MM.1S (cell line): ENCODE data around the gene NUP50.

Source experiments
- DNase-seq: peaks from one replicate; pipeline ENCODE4 v3.0.0-alpha.2; 2015
- H2AFZ ChIP-seq: fragments of 300-600 bp; sonication (generic); 2 replicates; pipeline ENCODE4 v1.6.0; 2016; ENCODE audit warnings: antibody characterized with exemption, low read length
- H3F3A ChIP-seq: fragments of 300-600 bp; sonication (generic); 2 replicates; pipeline ENCODE4 v1.6.1; 2016; ENCODE audit warnings: mild to moderate bottlenecking, antibody characterized with exemption, low read length, moderate library complexity, mixed read lengths; ENCODE audit not compliant: insufficient read depth
- H3K27ac ChIP-seq: fragments of 300-600 bp; sonication (generic); 2 replicates; pipeline ENCODE4 v1.5.1; 2016; ENCODE audit warnings: mild to moderate bottlenecking, low read length
- H3K27me3 ChIP-seq: fragments of 300-600 bp; sonication (generic); replicated peaks from 2 replicates; pipeline ENCODE4 v1.6.0; 2016; ENCODE audit warnings: low read length; ENCODE audit not compliant: insufficient read depth
- H3K36me3 ChIP-seq: fragments of 300-600 bp; sonication (generic); replicated peaks from 2 replicates; pipeline ENCODE4 v1.6.1; 2016; ENCODE audit warnings: mild to moderate bottlenecking, low read length, mixed read lengths; ENCODE audit not compliant: insufficient read depth
- H3K4me1 ChIP-seq: fragments of 300-600 bp; sonication (generic); 2 replicates; pipeline ENCODE4 v1.6.1; 2016; ENCODE audit warnings: low read length, mixed read lengths
- H3K4me2 ChIP-seq: fragments of 300-600 bp; sonication (generic); 2 replicates; pipeline ENCODE4 v1.6.0; 2016; ENCODE audit warnings: low read depth, low read length
- H3K4me3 ChIP-seq: fragments of 300-600 bp; sonication (generic); 2 replicates; pipeline ENCODE4 v1.5.1; 2016; ENCODE audit warnings: low read length, mixed read lengths
- H3K79me2 ChIP-seq: fragments of 300-600 bp; sonication (generic); 2 replicates; pipeline ENCODE4 v1.6.1; 2016; ENCODE audit warnings: mixed run types, low read length, mixed read lengths
- H3K9ac ChIP-seq: fragments of 300-600 bp; sonication (generic); 2 replicates; pipeline ENCODE4 v1.6.1; 2016; ENCODE audit warnings: low read length, mixed read lengths
- H3K9me2 ChIP-seq: fragments of 300-600 bp; sonication (generic); replicated peaks from 2 replicates; pipeline ENCODE4 v1.6.1; 2016; ENCODE audit warnings: mild to moderate bottlenecking, low read length, mixed read lengths; ENCODE audit not compliant: insufficient read depth
- H3K9me3 ChIP-seq: fragments of 300-600 bp; sonication (generic); replicated peaks from 2 replicates; pipeline ENCODE4 v1.6.1; 2016; ENCODE audit warnings: mild to moderate bottlenecking, low read length, mixed read lengths; ENCODE audit not compliant: insufficient read depth
- H4K20me1 ChIP-seq: fragments of 300-600 bp; sonication (generic); 2 replicates; pipeline ENCODE4 v1.6.1; 2016; ENCODE audit warnings: mild to moderate bottlenecking, low read length, moderate library complexity, mixed read lengths; ENCODE audit not compliant: insufficient read depth
- EZH2 ChIP-seq: fragments of 300-600 bp; sonication (generic); optimal IDR thresholded peaks from 2 replicates; pipeline ENCODE3; 2017; ENCODE audit warnings: low read depth, mild to moderate bottlenecking, antibody characterized with exemption, low read length, mixed read lengths
- EZH2phosphoT487 ChIP-seq: fragments of 300-600 bp; sonication (generic); IDR thresholded peaks from 2 replicates; pipeline ENCODE4 v1.6.1; 2018; ENCODE audit warnings: antibody characterized with exemption, low read length
- TF ChIP-seq, protein P1 (sequence below): fragments of 300-600 bp; sonication (generic); IDR thresholded peaks from 2 replicates; pipeline ENCODE4 v1.5.1; 2016; ENCODE audit warnings: antibody characterized with exemption, low read length, mixed read lengths

The NUP50 gene

DNA sequence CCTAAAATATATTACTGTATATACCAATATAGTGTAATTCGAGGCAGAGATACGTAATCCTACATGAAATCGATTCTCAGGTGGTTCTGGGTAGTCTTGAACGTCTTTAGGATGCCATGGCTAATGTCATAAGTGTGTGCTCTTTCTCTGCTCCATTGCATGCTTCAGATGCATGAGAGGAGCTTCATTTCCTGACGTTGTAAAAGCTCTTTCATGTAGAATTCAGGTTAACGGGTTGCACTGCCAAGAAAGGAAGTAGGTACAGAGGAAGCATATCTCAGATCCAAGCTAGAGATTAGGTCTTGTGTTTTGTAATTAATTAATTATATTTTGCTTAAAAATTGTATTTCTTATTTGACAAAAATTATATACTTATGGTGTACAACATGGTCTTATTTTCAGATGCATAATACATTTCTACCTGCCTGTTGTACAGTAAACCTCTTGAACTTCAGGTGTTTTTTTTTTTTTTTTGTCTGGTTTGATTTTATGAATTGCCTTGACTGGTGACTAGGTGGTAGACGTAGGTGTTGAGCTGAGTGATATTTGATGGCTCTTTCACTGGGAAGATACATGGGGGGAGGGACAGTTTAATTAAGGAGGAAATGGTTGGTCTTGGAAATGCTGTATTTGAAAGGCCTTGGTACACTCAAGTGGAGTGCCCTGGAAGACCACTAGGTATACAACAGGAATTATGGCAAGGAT lies 9.3 kb downstream of the NUP50 start:
- TF ChIP-seq EZH2phosphoT487 (no peak), EZH2 (no peak)
- TF ChIP-seq, protein P1, sequence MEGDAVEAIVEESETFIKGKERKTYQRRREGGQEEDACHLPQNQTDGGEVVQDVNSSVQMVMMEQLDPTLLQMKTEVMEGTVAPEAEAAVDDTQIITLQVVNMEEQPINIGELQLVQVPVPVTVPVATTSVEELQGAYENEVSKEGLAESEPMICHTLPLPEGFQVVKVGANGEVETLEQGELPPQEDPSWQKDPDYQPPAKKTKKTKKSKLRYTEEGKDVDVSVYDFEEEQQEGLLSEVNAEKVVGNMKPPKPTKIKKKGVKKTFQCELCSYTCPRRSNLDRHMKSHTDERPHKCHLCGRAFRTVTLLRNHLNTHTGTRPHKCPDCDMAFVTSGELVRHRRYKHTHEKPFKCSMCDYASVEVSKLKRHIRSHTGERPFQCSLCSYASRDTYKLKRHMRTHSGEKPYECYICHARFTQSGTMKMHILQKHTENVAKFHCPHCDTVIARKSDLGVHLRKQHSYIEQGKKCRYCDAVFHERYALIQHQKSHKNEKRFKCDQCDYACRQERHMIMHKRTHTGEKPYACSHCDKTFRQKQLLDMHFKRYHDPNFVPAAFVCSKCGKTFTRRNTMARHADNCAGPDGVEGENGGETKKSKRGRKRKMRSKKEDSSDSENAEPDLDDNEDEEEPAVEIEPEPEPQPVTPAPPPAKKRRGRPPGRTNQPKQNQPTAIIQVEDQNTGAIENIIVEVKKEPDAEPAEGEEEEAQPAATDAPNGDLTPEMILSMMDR = no peak
- Histone ChIP-seq H3K79me2 (peaks cover 99% of the 10 kb centered on the region), H3K27me3 (no peaks in the 10 kb centered on the region), H3K27ac (no peak overlapping the region), H2AFZ (no peak overlapping the region), H3K4me3 (no peak overlapping the region), H3K9me3 (no peaks in the 10 kb centered on the region), H3K9me2 (no peaks in the 10 kb centered on the region), H3F3A (no peaks in the 10 kb centered on the region; the same call in 1 of the 2 replicates), H3K4me2 (no peak overlapping the region), H3K9ac (no peak overlapping the region), H4K20me1 (peaks cover 17% of the 10 kb centered on the region; the same call in 1 of the 2 replicates), H3K36me3 (peaks cover 30% of the 10 kb centered on the region), H3K4me1 (0 out of 2 replicates have a peak, but pooled peaks cover 5% of the 10 kb centered on the region)
- DNase-seq = no peak

DNA sequence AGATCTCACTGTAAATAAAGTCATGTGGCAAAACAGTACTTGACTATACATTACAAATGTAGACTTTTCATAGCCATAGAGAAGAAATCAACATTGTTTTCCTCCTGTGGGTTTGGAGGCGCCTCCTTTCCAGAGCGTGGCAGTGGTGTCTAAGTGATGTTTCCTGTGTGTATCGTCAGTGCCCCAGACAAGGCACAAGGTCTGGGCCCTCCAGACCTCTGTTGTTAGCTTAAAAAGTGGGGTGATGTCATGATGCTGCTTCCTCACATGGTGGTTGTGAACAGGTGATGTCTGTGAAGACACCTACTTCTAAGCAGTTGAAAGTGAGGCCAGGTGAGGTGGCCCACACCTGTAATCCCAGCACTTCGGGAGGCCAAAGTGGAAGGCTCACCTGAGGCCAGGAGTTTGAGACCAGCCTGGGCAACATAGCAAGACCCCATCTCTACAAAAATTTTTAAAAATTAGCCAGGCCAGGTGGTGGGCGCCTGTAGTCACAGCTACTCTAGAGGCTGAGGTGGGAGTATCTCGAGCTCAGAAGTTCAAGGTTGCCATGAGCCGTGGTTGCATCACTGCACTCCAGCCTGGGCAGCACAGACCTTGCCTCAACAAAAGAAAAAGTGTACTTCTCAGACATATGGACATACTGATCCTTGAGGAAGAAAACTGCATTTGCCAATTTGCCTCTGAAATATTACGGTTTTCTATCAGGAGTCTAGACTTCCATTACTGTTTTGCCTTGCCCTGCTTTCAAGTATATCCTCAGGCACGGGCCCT lies 15.7 kb downstream of the NUP50 start:
- peaks cover 38% of the 10 kb centered on the region for H3K36me3 ChIP-seq
- peaks cover 86% of the 10 kb centered on the region for H3K79me2 ChIP-seq
- no peaks in the 10 kb centered on the region for H3K27me3 ChIP-seq

DNA sequence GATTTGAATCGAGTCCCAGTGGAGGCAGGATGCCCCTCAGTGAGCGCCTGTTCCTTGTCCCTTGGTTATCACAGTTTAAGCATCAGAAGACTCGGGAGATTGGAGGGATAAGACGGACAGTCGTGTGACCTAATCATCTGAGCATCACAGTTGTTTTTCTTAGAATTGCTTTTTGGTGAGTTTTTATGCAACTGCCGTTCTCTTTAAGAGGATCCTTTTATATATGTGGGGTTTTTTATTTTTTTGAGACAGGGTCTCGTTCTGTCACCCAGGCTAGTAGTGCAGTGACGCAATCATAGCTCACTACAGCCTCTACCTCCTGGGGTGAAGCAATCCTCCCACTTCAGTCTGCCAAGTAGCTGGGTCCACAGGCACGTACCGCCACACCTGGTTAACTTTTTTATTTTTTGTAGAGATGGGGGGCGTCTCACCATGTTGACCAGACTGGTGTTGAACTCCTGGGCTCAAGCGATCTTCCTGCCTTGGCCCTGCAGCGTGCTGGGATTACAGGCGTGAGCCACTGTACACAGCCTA lies 16.5 kb downstream of the NUP50 start:
- no peak overlapping the region for H2AFZ ChIP-seq
- H4K20me1 ChIP-seq = peaks cover 13% of the 10 kb centered on the region; the same call in 1 of the 2 replicates
- no peak overlapping the region for H3K4me2 ChIP-seq
- H3K36me3 ChIP-seq = peaks cover 38% of the 10 kb centered on the region
- DNase-seq = no peak
- H3K4me3 ChIP-seq = no peak overlapping the region
- no peaks in the 10 kb centered on the region for H3K27me3 ChIP-seq
- H3K4me1 ChIP-seq = no peaks in the 10 kb centered on the region
- peaks cover 79% of the 10 kb centered on the region for H3K79me2 ChIP-seq
- no peak overlapping the region for H3K27ac ChIP-seq
- H3K9ac ChIP-seq = no peak overlapping the region
- H3K9me3 ChIP-seq = no peaks in the 10 kb centered on the region
- H3F3A ChIP-seq = 0 out of 2 replicates have a peak, but pooled peaks cover 9% of the 10 kb centered on the region
- H3K9me2 ChIP-seq = no peaks in the 10 kb centered on the region
- TF ChIP-seq, protein P1 = no peak
- TF ChIP-seq EZH2 = no peak
- no peak for TF ChIP-seq EZH2phosphoT487

More for the DNA sequence above, 15.7 kb downstream of the NUP50 start:
- H3K4me2 ChIP-seq = no peak overlapping the region
- no peak for DNase-seq
- H3K9ac ChIP-seq = no peak overlapping the region
- no peaks in the 10 kb centered on the region for H3K4me1 ChIP-seq
- H3K9me3 ChIP-seq = no peaks in the 10 kb centered on the region
- H3K4me3 ChIP-seq = no peak overlapping the region
- TF ChIP-seq, protein P1 = no peak
- TF ChIP-seq EZH2 (no peak), EZH2phosphoT487 (no peak)
- no peak overlapping the region for H2AFZ ChIP-seq
- H4K20me1 ChIP-seq = peaks cover 13% of the 10 kb centered on the region; the same call in 1 of the 2 replicates
- H3F3A ChIP-seq = 0 out of 2 replicates have a peak, but pooled peaks cover 9% of the 10 kb centered on the region
- no peaks in the 10 kb centered on the region for H3K9me2 ChIP-seq
- H3K27ac ChIP-seq = no peak overlapping the region
